Posterior cingulate gyrus (tissue), 11 donors: ENCODE measurements around the gene PUS3.

Experiments
- DNase-seq, 10 donors: peaks; one replicate each; pipeline versions ENCODE4 v3.0.0 to v3.0.0-alpha.2; 2020 to 2021; ENCODE audit warnings: mixed read lengths in 3 of 10
- intact Hi-C: fragments of 100-400 bp; cut with DNase I; formaldehyde crosslinking; loops from one replicate; pipeline ENCODE4 v1.15.1; 2023

Gene PUS3

GRCh38 chr11:125941619-125942611 lies 38.9 kb upstream of the PUS3 start:
- intact Hi-C loops, result no loop called here
- peak in 5 of 10 donors; percentile 40 to 92 (median 47) for DNase-seq

DNA sequence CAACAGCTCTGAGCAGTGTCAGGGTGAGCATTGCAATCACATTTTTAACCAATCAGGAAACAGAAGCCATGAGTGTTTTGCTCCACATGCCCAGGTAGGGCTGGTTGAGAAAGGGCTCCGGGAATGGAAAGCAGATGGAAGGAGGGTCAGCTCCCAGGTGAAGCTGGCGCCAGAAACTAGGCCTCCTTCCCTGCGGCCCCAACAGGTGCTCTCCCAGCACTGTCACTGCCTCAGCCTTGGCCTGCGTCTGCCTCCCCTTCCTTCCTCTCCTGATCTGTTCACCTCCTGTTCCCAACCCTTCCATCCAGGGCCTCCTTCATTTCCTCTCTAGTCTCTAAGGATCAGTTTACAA lies 38.2 kb upstream of the PUS3 start:
- intact Hi-C loops, result no loop called here
- no peak for DNase-seq

DNA sequence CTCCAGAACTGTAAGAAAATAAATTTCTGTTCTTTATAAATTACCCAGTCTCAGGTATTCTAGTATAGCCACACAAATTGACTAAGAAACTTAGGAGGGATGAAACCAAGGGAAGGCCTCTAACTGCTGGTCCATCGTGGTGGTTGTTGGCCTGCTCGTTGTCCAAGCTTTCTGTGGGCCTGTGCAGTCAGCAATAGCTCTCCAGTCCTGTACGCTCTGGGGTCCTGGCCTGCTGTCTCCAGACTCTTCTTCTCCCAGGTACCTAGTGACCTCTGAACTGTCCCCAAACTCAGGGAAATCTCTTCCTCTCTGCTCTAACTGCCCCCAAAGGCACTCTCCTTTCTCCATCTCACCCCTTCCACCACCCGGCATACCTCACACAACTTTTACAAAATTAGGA lies 37.1 kb upstream of the PUS3 start:
- intact Hi-C loops, result no loop called here
- DNase-seq, result no peak

DNA sequence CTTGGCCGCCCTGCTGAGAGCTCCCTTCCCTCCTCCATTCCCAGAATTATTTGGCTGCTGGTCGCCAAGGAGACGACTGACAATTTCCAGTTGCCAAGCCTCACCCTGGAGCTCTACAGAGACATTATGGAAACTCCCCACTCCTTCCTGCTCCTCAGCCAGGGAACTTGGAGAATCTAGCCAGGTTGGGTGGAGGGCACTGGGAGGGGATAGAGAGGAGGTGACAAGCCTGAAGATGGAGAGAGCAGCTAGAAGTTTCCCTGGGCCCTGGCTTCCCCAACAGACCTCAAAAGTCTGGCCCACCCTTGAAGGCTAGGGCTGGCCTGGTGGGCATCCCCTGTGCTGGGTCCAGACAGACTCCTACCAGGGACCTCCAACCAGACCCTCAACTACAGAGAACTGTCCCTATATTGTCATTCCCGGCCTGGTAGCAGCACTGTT lies 36.1 kb upstream of the PUS3 start:
- intact Hi-C loops, result no loop called here
- no peak for DNase-seq

DNA sequence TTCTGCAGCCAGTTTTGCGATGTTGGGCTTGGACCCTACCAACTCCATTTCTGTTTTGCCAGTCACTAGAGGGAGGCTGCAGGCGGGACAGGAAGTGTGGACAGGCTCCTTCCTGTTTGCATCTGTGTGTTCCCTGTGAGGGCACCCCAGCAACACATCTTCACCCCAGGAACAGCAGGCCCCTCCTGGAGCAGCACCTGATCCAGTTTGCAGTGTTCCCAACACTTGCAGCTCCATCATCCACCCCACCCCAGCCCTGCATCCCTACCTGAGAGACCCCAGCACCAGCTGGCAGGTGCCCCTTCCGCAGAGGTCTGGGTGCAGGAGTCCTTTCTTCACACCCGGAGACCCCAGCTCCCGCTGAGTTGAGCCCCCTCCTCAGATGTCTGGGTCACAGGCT lies 35.4 kb upstream of the PUS3 start:
- DNase-seq, result peak in 1 of 10 donors; percentile 46
- intact Hi-C loops, result no loop called here

- peak in 1 of 10 donors; percentile 40 for DNase-seq
- intact Hi-C loops, result no loop called here
Measured at GRCh38 chr11:125935618-125936199, 32.7 kb upstream of the PUS3 start.

- DNase-seq, result no peak
- intact Hi-C loops, result no loop called here
Measured at GRCh38 chr11:125935056-125935455, 32.0 kb upstream of the PUS3 start.

- intact Hi-C loops, result no loop called here
- peak in 1 of 10 donors; percentile 43 for DNase-seq
Measured at GRCh38 chr11:125934473-125934872, 31.5 kb upstream of the PUS3 start.

- intact Hi-C loops, result no loop called here
- DNase-seq, result peak in 1 of 10 donors; percentile 7
Measured at GRCh38 chr11:125933030-125933813, 30.2 kb upstream of the PUS3 start.

DNA sequence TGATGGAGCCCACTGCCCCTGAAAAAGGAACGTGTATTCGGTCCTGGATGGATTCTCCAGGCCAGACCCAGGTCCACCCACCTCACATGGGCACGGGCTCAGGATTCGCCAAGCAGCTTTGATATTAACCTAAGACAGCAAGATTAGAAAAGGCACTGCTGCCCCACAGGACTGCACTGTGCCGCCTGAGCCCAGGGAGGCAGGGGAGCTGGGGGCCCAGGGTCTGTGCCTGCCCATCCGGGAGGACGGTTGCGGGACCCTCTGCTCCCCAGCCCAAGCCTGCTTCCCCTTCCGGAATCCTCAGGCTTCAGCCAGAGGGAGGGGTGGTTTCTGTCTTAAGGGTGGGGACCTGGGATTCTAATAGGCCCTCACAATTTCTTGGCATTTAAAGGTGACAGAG lies 29.3 kb upstream of the PUS3 start:
- intact Hi-C loops, result no loop called here
- no peak for DNase-seq

DNA sequence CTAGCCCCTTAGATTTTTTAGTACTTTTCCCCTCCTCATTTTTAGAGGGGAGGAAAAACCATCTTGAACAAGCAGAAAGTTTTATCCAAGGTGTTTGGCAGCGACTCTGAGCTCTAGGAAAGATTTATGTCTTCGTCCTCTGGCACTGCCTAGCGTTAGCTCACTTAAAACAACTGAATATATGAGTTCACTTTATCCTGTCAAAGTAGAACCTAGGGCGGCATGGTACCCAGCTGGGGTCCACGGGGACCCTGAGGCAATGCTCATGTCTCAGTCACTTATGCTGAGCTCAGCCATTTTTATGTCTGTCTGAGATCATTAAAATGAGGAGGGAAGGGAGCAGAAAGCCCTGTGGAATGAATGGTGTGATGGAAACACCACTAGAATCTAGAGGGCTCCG lies 28.7 kb upstream of the PUS3 start:
- DNase-seq, result no peak
- intact Hi-C loops, result no loop called here

GRCh38 chr11:125931116-125931515 lies 28.1 kb upstream of the PUS3 start:
- intact Hi-C loops, result no loop called here
- no peak for DNase-seq

- DNase-seq, result no peak
- intact Hi-C loops, result no loop called here
Measured at GRCh38 chr11:125930076-125930450, 27.1 kb upstream of the PUS3 start.

DNA sequence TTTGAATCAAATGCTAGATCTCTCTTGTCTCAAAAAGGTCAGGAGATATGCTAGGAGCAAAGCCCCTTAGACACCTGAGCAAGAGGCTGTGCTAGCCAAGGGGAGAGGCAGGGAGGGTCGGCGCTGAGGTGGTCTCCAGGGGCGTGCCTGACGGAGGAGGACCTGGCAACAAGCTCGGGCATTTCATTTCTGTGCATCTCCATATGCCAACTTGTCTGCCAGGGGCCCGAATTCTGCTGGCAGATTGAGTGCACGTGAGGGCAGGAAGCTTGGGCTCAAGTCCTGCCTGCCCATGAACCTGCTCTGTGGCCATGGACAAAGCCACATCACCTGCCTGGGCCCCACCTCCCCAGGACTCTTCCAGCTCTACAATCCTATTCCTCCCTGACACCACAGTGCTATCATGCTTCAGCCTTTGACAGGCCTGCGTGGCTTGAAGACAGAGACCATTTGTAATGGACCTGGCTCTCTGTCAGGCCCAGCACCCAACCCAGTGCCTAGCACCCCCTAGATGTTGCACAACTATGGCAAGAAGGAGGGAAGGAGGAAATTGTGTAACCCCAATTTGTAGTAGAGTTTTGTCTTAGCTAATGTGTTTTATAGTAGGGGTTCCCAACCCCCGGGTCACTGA lies 26.6 kb upstream of the PUS3 start:
- intact Hi-C loops, result no loop called here

GRCh38 chr11:125926682-125927081 lies 23.7 kb upstream of the PUS3 start:
- intact Hi-C loops, result no loop called here
- DNase-seq, result no peak

More for the DNA sequence above, 26.6 kb upstream of the PUS3 start:
- peak in 2 of 10 donors; percentile 24 to 90 for DNase-seq

- peak in 1 of 10 donors; percentile 75 for DNase-seq
- intact Hi-C loops, result no loop called here
Measured at GRCh38 chr11:125925804-125926203, 22.8 kb upstream of the PUS3 start.

- DNase-seq, result no peak
- intact Hi-C loops, result no loop called here
Measured at GRCh38 chr11:125925247-125925740, 22.3 kb upstream of the PUS3 start.

- no peak for DNase-seq
- intact Hi-C loops, result no loop called here
Measured at GRCh38 chr11:125924384-125925007, 21.5 kb upstream of the PUS3 start.

GRCh38 chr11:125923633-125924032 lies 20.6 kb upstream of the PUS3 start:
- no peak for DNase-seq
- intact Hi-C loops, result loop anchor here (1.0 kb wide), 1 partner anchor 271 kb away; no protein-coding TSS in a partner anchor
